ENCODE results near the gene CGB8.

Gene CGB8

GRCh38 chr19:49006905-49007304, 42.0 kb downstream of the CGB8 start:
- no peak for TF ChIP-seq ZNF843 (tag by site-specific recombination; IDR thresholded peaks at IDR 0.05)
- TF ChIP-seq CTCF (tag by site-specific recombination; IDR thresholded peaks at IDR 0.05) = no peak
- TF ChIP-seq ZNF341 (tag by site-specific recombination; IDR thresholded peaks at IDR 0.05; ENCODE audit: low read depth) = no peak
- no peak for TF ChIP-seq ZNF248 (tag by site-specific recombination; IDR thresholded peaks at IDR 0.05)
- TF ChIP-seq FEZF1 (tag by site-specific recombination; IDR thresholded peaks at IDR 0.05) = no peak
- TF ChIP-seq GLI4 (tag by site-specific recombination; IDR thresholded peaks at IDR 0.05) = no peak
- TF ChIP-seq, protein P1, sequence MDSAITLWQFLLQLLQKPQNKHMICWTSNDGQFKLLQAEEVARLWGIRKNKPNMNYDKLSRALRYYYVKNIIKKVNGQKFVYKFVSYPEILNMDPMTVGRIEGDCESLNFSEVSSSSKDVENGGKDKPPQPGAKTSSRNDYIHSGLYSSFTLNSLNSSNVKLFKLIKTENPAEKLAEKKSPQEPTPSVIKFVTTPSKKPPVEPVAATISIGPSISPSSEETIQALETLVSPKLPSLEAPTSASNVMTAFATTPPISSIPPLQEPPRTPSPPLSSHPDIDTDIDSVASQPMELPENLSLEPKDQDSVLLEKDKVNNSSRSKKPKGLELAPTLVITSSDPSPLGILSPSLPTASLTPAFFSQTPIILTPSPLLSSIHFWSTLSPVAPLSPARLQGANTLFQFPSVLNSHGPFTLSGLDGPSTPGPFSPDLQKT (IDR thresholded peaks at IDR 0.05; ENCODE audit: borderline replicate concordance, low read depth, low read length) = no peak
- no peak for TF ChIP-seq ZFP3 (tag by site-specific recombination; IDR thresholded peaks at IDR 0.05; ENCODE audit: low read depth)
- no peak for TF ChIP-seq ZNF133 (tag by site-specific recombination; IDR thresholded peaks at IDR 0.05)
- TF ChIP-seq SCRT2 (tag by site-specific recombination; IDR thresholded peaks at IDR 0.05) = no peak
- no peak for TF ChIP-seq ZSCAN16 (tag by site-specific recombination; IDR thresholded peaks at IDR 0.05)
- TF ChIP-seq ZNF501 (tag by site-specific recombination; IDR thresholded peaks at IDR 0.05) = no peak
- TF ChIP-seq, protein P2, sequence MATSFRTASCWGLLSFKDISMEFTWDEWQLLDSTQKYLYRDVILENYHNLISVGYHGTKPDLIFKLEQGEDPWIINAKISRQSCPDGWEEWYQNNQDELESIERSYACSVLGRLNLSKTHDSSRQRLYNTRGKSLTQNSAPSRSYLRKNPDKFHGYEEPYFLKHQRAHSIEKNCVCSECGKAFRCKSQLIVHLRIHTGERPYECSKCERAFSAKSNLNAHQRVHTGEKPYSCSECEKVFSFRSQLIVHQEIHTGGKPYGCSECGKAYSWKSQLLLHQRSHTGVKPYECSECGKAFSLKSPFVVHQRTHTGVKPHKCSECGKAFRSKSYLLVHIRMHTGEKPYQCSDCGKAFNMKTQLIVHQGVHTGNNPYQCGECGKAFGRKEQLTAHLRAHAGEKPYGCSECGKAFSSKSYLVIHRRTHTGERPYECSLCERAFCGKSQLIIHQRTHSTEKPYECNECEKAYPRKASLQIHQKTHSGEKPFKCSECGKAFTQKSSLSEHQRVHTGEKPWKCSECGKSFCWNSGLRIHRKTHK (tag by site-specific recombination; IDR thresholded peaks at IDR 0.05) = no peak
- POLR2A ChIA-PET = interaction anchor here (1.2 kb wide), 1 partner anchor 13 kb away, joined by 6 read pairs; the partner anchor contains the start of genes GYS1 and RUVBL2
- Histone ChIP-seq H3K4me1 (ENCODE audit: control insufficient read depth, insufficient read depth, low read length) (no peaks in the 10 kb centered on the region), H3K9me3 (ENCODE audit: control insufficient read depth, insufficient read depth, low read depth, low read length) (no peaks in the 10 kb centered on the region), H3K4me3 (ENCODE audit: low read depth, low read length) (no peak overlapping the region), H3K36me3 (ENCODE audit: control insufficient read depth in 2 of 2, insufficient read depth in 1 of 2, low read length in 2 of 2) (peaks cover 57 to 83% of the 10 kb centered on the region in 2 experiments), H3K27ac (ENCODE audit: extremely low read depth, low read depth, low read length) (no peak overlapping the region)
- CTCF ChIA-PET = interaction anchor here (2.4 to 9.4 kb wide), 2 partner anchors 8 to 13 kb away, joined by 15 to 133 read pairs; partner anchors contain the start of genes GYS1 and RUVBL2

DNA sequence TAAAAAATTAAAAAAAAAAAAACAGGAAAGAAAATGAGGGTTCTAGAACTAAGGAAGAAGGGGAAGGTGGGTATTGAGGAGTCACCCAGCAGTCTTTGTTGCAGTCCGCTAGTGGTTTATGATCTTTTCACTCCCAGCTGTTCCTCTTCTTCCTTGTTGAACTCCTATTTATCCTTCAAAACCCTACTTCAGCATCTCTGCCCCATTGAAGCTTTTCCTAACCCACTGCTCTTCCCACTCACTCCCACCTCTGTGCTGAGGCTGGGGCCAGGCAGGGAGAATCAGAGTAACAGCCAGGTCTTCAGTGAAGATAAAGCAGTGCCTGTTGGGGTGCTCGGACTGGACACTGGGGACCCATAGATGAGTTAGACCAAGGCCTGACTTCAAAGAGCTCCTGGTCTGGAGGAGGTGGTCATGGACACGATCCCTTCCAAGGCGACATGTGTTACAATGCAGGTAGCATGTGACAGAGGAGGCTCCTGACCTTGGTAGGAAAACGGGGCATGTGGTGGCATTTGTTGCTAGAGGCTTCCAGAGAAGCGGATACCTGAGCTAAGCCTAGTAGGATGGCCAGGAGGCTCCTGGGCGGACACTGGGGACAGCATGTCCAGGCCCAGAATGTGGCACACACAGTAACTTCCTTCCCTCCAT, 43.8 kb downstream of the CGB8 start:
- ChIA-PET CTCF (interaction anchor here (0.6 to 3.2 kb wide), 5 partner anchors 12 to 101 kb away, joined by 3 to 23 read pairs (median 4); partner anchors contain the start of genes GYS1 and RUVBL2), POLR2A (interaction anchor here (0.7 kb wide), 2 partner anchors 105 to 140 kb away, joined by 3 to 4 read pairs; no protein-coding TSS in a partner anchor)
- peaks cover 64 to 70% of the 10 kb centered on the region in 2 experiments for H3K36me3 ChIP-seq (ENCODE audit: control insufficient read depth in 2 of 2, insufficient read depth in 1 of 2, low read length in 2 of 2)
- no peaks in the 10 kb centered on the region for H3K4me1 ChIP-seq (ENCODE audit: control insufficient read depth, insufficient read depth, low read length)
- H3K9me3 ChIP-seq (ENCODE audit: control insufficient read depth, insufficient read depth, low read depth, low read length) = no peaks in the 10 kb centered on the region
- H3K4me3 ChIP-seq (ENCODE audit: low read depth, low read length) = no peak overlapping the region
- H3K27ac ChIP-seq (ENCODE audit: extremely low read depth, low read depth, low read length) = no peak overlapping the region
- TF ChIP-seq ZNF221 (tag by site-specific recombination; IDR thresholded peaks at IDR 0.05; ENCODE audit: borderline replicate concordance) = no peak
- TF ChIP-seq, protein P3, sequence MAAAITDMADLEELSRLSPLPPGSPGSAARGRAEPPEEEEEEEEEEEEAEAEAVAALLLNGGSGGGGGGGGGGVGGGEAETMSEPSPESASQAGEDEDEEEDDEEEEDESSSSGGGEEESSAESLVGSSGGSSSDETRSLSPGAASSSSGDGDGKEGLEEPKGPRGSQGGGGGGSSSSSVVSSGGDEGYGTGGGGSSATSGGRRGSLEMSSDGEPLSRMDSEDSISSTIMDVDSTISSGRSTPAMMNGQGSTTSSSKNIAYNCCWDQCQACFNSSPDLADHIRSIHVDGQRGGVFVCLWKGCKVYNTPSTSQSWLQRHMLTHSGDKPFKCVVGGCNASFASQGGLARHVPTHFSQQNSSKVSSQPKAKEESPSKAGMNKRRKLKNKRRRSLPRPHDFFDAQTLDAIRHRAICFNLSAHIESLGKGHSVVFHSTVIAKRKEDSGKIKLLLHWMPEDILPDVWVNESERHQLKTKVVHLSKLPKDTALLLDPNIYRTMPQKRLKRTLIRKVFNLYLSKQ (tag by site-specific recombination; IDR thresholded peaks at IDR 0.05; ENCODE audit: borderline replicate concordance) = no peak
- TF ChIP-seq PRDM6 (tag by site-specific recombination; IDR thresholded peaks at IDR 0.05) = no peak
- no peak for TF ChIP-seq ZNF211 (tag by site-specific recombination; IDR thresholded peaks at IDR 0.05; ENCODE audit: low read depth)
- TF ChIP-seq ZFHX2 (tag by site-specific recombination; conservative IDR thresholded peaks at IDR 0.05) = peak; percentile 44
- TF ChIP-seq ZBTB20 (tag by site-specific recombination; IDR thresholded peaks at IDR 0.05) = no peak
- no peak for TF ChIP-seq ZNF596 (tag by site-specific recombination; IDR thresholded peaks at IDR 0.05)
- TF ChIP-seq ZNF555 (tag by site-specific recombination; conservative IDR thresholded peaks at IDR 0.05) = no peak
- no peak for TF ChIP-seq SP3 (tag by site-specific recombination; IDR thresholded peaks at IDR 0.05)
- no peak for TF ChIP-seq BCL11A (tag by site-specific recombination; IDR thresholded peaks at IDR 0.05; ENCODE audit: low read depth)
- no peak for TF ChIP-seq ZNF660 (tag by site-specific recombination; IDR thresholded peaks at IDR 0.05)
- no peak for TF ChIP-seq ZSCAN18 (tag by site-specific recombination; IDR thresholded peaks at IDR 0.05)
